ENCODE results near the gene EMC1. TPM values are rescaled to one million over a fixed set of nuclear protein-coding genes. Genes with fewer than 3 reads are reported as not detected.
A peak's percentile ranks its signal among the peaks of the same experiment; 100 is the strongest.
"Not testable (repeated sequence)": the region's sequence is repeated elsewhere in the genome, so short reads cannot be mapped to it uniquely, and the experiment has no call there.

EMC1 gene
- total RNA-seq, 4 donors from 2014 or later = 28.5 to 54.3 (median 40.9) TPM

DNA sequence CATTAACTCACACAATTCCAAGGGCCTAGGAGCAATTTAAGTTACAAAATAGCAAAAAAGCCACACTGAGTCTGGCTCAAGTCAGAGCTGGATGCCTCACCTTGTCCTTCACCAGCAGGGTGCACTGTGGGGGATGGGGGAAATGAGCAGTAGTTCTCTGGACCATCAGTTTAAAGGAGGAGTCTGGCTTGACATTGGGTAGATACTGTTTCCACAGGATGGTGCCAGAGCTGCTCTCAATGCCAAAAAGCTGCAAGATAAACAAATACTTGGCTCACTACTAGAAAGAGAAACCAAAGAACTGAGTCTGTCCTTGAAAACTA is 18.8 kb downstream of the EMC1 start:
- DNase-seq (ENCODE audit: low spot score) (no peak), ATAC-seq (ENCODE audit: low FRiP score) (peak; percentile 45)
- TF ChIP-seq, protein P1, sequence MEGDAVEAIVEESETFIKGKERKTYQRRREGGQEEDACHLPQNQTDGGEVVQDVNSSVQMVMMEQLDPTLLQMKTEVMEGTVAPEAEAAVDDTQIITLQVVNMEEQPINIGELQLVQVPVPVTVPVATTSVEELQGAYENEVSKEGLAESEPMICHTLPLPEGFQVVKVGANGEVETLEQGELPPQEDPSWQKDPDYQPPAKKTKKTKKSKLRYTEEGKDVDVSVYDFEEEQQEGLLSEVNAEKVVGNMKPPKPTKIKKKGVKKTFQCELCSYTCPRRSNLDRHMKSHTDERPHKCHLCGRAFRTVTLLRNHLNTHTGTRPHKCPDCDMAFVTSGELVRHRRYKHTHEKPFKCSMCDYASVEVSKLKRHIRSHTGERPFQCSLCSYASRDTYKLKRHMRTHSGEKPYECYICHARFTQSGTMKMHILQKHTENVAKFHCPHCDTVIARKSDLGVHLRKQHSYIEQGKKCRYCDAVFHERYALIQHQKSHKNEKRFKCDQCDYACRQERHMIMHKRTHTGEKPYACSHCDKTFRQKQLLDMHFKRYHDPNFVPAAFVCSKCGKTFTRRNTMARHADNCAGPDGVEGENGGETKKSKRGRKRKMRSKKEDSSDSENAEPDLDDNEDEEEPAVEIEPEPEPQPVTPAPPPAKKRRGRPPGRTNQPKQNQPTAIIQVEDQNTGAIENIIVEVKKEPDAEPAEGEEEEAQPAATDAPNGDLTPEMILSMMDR (IDR thresholded peaks at IDR 0.05) = no peak

DNA sequence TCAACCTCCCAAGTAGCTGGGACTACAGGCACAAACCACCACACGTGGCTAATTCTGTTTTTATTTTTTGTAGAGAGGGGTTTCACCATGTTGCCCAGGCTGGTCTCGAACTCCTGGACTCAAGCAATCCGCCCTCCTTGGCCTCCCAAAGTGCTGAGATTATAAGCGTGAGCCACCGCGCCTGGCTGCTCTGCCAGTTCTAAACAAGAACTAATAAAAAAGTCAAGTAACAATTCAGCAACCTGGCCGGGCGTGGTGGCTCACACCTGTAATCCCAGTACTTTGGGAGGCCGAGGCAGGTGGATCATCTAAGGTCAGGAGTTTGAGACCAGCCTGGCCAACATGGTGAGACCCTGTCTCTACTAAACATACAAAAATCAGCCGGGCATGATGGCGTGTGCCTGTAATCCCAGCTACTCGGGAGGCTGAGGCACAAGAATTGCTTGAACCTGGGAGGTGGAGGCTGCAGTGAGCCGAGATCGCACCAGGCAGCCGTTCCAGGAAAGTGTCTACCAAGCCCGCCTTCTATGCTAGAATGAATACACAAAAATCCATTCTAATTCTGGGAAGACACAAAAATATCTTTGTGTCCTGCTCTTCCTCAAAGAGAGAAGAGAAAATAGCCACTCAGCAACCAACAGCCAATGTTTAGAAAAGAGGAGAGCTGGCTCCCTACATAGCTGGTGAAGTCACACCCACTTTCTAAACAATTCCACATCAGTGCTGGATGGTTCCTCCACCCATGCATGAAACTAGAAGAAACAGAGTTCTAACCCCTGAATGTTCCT is 19.4 kb downstream of the EMC1 start:
- not testable (repeated sequence) for DNase-seq (ENCODE audit: low spot score)

DNA sequence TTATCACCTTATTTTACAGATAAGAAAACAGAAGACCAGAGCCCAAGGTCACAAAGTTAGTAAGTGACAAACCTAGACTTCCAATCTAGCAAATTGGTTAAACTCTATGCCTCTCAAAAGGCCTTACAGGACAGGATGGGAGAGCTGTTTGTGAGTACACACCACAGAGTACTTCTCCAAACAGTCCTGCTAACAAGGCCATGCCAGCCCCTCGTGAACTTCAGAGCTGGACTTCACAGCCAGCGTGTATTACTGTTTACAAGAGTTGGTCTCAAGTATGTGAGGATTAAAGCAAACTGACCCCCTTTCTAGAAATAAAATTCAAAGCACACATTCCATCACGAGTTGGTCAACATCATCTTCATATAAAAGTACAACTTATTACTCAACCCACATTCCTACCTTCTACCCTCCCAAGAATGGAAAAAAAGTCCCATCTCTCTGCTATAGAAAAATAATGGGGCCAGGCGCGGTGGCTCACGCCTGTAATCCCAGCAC is 21.4 kb downstream of the EMC1 start:
- no peak for DNase-seq (ENCODE audit: low spot score)
- ATAC-seq (ENCODE audit: low FRiP score) = no peak
- TF ChIP-seq, protein P1 (IDR thresholded peaks at IDR 0.05) = no peak

More for the DNA sequence above, 19.4 kb downstream of the EMC1 start:
- not testable (repeated sequence) for ATAC-seq (ENCODE audit: low FRiP score)

DNA sequence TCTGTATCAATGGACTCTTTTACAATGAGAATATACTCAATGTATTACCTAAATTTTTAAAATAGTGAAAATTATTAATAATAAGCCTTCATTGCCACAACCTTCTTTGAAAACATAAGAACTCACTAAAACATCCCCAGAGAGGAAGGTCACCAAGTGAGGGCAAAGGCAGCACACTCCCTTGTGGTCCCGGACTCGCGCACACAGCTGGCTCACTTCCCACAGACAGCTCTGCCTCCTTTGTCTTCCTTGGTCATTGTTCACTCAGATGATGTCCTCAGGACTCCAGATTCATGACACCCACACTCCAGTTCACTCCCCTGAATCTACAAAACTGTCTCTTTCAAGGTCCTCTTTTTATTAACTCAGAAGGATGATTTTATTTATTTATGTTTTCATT is 22.1 kb downstream of the EMC1 start:
- DNase-seq (ENCODE audit: low spot score) = no peak
- TF ChIP-seq, protein P1 (IDR thresholded peaks at IDR 0.05) = no peak
- ATAC-seq (ENCODE audit: low FRiP score) = no peak

DNA sequence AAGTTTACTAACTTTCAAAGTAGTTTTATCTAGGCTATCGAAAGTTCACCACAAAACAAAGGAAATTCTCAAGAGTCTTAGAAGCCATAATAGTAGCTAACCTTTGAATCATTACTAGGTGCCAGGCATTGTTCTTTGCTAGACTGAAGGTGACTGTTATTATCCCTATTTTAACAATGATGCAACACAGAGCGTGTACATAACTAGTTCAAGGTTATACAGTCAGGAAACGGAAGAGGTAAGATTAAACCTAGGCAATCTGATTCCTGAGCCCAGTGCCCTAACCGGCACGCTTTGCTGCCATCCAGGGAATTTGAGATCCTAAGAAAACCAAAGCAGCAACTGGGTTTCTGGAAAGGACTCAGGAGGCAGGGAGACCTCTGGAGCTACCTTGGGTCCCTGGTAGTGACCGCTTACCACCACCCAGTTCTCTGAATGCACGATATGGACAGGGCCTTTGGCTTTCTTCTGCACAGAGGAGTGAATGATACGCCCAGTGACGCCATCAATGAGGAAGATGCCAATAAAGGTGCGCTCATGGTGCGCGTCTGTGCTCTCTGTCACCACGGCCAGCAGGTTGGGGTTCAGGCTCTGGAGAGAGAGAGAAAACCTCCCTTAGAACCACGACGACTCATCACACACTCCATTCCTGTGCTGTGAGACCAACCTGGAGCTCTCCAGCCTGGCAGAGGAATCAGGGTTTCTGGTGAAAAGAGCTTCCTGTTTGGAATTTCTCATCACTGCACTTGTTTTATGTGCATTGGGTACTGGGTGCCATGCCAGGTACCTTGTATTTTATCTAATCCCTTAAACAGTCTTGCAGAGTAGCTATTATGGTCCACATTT is 28.1 kb downstream of the EMC1 start:
- TF ChIP-seq, protein P1 (IDR thresholded peaks at IDR 0.05) = no peak
- ATAC-seq (ENCODE audit: low FRiP score) (no peak), DNase-seq (ENCODE audit: low spot score) (no peak)

DNA sequence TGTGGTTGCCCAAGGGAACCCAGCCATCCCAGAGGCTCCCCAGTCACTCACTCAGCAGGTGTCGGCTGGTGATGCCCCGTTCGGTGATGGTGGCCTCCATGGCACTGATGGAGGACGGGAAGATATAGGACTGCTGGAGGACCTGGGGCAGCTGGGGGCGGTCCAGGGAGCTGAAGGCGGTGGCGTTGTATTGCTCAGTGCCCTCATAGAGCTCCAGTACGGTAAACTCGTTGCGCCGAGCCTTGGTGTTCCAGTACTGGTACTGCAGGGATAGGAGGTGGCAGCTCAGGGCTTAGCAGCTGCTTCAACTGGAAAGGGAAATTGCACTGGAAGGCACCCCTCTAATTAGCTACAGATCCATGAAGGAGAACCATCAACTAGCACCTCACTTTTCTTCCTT is 28.8 kb downstream of the EMC1 start:
- TF ChIP-seq, protein P1 (IDR thresholded peaks at IDR 0.05) = no peak
- DNase-seq (ENCODE audit: low spot score) = no peak
- no peak for ATAC-seq (ENCODE audit: low FRiP score)

DNA sequence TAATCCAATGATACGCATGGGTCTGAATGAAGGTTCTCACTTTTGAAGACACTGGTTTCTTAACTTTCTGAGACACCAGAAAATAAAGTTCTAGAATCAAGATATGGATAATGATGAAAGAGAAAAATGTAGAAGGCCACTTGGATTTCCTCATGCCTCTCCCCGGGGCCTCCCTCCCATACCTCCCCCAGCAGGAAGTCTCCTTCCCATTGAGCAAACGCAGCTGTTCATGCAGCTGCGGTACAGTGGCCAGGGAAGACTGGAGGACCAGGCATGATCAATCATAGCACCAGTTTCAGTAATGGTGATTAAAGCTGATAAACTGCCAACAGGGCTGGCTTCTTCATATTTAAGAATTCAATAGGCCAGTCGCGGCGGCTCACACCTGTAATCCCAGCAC is 30.3 kb downstream of the EMC1 start:
- TF ChIP-seq, protein P1 (IDR thresholded peaks at IDR 0.05) = no peak
- ATAC-seq (ENCODE audit: low FRiP score) (no peak), DNase-seq (ENCODE audit: low spot score) (no peak)
